AG04449 (cell line): ENCODE data around the gene OGDH.
"Not testable (repeated sequence)": the region's sequence is repeated elsewhere in the genome, so short reads cannot be mapped to it uniquely, and the experiment has no call there.

ENCODE experiments used
- CTCF ChIA-PET: fragments of 350-600 bp; formaldehyde crosslinking; extraction: SDS; loops from one replicate; lab custom pipeline; 2021; ENCODE audit warnings: antibody characterized with exemption; lab: Yijun Ruan, JAX
- POLR2A ChIA-PET: fragments of 400-600, 350-600 bp; formaldehyde crosslinking; extraction: SDS; loops from one replicate; lab custom pipeline; 2020; ENCODE audit warnings: antibody characterized with exemption, inconsistent platforms; lab: Yijun Ruan, JAX
- DNase-seq: peaks from one replicate; pipeline ENCODE4 v3.0.0-alpha.2; 2010; ENCODE audit warnings: low read depth, low spot score
- H3K4me3 ChIP-seq: 2 replicates; pipeline ENCODE4 v1.5.1; 2011; ENCODE audit warnings: low read depth, mild to moderate bottlenecking, control low read depth, low read length
- TF ChIP-seq, protein P1 (sequence below): IDR thresholded peaks from one replicate; pipeline ENCODE4 v1.5.1; 2011; ENCODE audit warnings: mild to moderate bottlenecking, moderate library complexity, low read length, control low read depth, inconsistent platforms; ENCODE audit not compliant: insufficient read depth; ENCODE audit errors: missing control alignments

OGDH gene

DNA sequence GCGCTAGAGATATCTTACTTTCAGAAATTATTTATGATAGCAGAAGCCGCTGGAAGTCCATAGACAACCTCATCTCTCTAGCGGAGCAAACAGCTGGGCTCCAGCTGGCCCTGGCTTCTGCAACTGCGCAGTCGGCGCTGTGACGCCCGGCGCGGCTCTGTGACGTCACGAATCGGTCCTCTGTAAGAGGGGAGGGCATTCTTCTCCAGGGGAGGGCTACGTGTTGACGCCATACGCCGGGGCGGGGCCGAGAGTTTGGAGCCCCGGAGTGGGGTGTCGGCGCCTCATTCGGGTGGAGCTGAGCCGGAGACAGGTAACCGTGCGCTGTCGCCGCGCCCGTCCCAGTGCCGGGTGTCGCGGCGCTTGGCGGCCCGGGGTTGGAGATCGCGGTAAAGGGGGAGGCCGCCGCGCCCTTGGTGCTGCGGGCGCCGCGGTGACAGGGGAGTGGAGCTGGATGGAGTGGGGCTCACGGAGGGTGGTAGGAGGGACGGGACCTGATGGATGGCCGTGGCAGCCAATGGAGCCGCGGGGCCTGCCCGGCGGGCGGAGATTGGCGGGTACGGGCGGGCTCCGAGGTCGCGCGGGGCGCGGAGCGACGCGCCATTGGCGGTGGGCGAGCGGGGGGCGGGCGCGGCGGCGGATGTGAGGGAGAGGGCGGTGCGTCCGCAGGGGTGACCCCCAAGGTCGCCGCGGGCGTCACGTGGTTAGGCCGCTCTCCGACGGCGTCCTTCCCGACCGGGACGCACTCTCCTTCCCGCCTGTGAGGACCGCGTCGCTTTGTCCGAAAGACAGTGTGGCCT lies at the start of gene OGDH:
Gene OGDH, plus strand, starts transcription at position 287 of the 800 bp plus-strand sequence. CDS start 17,717 bp downstream, outside the sequence.
- H3K4me3 ChIP-seq = peak within 1 kb of the TSS; percentile 90
- ChIA-PET CTCF (interaction anchor here (0.8 kb wide), 1 partner anchor 160 kb away, joined by 3 read pairs; no protein-coding TSS in a partner anchor), POLR2A (interaction anchor here (0.6 to 1.7 kb wide), 11 partner anchors 14 to 279 kb away, joined by 3 to 8 read pairs (median 5); partner anchors contain the start of genes PURB and TMED4)
- DNase-seq = peak; percentile 89
- TF ChIP-seq, protein P1, sequence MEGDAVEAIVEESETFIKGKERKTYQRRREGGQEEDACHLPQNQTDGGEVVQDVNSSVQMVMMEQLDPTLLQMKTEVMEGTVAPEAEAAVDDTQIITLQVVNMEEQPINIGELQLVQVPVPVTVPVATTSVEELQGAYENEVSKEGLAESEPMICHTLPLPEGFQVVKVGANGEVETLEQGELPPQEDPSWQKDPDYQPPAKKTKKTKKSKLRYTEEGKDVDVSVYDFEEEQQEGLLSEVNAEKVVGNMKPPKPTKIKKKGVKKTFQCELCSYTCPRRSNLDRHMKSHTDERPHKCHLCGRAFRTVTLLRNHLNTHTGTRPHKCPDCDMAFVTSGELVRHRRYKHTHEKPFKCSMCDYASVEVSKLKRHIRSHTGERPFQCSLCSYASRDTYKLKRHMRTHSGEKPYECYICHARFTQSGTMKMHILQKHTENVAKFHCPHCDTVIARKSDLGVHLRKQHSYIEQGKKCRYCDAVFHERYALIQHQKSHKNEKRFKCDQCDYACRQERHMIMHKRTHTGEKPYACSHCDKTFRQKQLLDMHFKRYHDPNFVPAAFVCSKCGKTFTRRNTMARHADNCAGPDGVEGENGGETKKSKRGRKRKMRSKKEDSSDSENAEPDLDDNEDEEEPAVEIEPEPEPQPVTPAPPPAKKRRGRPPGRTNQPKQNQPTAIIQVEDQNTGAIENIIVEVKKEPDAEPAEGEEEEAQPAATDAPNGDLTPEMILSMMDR = no peak

- ChIA-PET CTCF (interaction anchor here (2.0 kb wide), 1 partner anchor 10 kb away, joined by 6 read pairs; no protein-coding TSS in a partner anchor), POLR2A (no interaction called here)
- H3K4me3 ChIP-seq = no peak overlapping the region
- TF ChIP-seq, protein P1 = no peak
- DNase-seq = no peak
These were observed 48.9 kb upstream of the OGDH start for GRCh38 chr7:44557485-44557884.

GRCh38 chr7:44559485-44559884 lies 46.9 kb upstream of the OGDH start:
- POLR2A ChIA-PET = no interaction called here

GRCh38 chr7:44561481-44561880 lies 44.9 kb upstream of the OGDH start:
- ChIA-PET CTCF (interaction anchor here (1.0 to 5.5 kb wide), 4 partner anchors 8 to 320 kb away, joined by 7 to 79 read pairs (median 16); partner anchors contain the start of gene DDX56), POLR2A (interaction anchor here (1.1 kb wide), 1 partner anchor 12 kb away, joined by 4 read pairs; the partner anchor contains the start of gene DDX56)
- no peak for DNase-seq
- TF ChIP-seq, protein P1 = no peak
- no peak overlapping the region for H3K4me3 ChIP-seq

More at GRCh38 chr7:44559485-44559884, 46.9 kb upstream of the OGDH start:
- DNase-seq = no peak
- TF ChIP-seq, protein P1 = no peak
- H3K4me3 ChIP-seq = no peak overlapping the region
- CTCF ChIA-PET = interaction anchor here (1.7 to 2.8 kb wide), 4 partner anchors 8 to 318 kb away, joined by 5 to 20 read pairs (median 10); no protein-coding TSS in a partner anchor

DNA sequence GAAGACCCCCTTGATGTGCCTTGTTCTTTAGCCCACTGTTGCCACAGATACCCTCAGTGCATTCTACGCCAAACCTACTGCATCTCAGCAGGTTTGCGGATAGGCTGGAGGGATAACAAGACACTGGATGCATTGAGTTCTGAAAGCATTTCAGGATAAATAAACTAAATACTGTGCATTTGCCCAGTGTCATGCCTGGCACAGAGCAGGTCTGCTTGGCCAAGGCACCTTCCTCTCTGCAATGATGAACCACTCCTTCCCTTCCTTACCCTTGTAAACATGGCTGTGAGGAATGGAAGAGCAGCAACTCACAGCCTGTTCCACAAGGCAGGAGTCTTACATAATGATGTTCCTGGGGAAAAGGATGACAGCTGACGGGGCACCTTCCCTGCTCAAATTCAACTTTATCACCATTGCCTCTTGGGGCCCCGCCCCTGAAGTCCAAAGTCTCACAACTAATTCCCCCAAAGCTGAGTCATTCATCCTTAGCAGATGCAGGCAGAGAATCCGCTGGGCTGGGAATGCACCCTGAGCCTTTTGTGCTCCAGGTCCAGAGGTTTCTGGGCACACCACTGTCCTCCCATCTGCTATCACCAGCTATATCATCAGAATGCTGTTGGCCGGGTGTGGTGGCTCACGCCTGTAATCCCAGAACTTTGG lies 44.3 kb upstream of the OGDH start:
- DNase-seq = no peak
- CTCF ChIA-PET = interaction anchor here (1.3 to 5.5 kb wide), 5 partner anchors 14 to 321 kb away, joined by 3 to 79 read pairs (median 20); partner anchors contain the start of gene DDX56
- H3K4me3 ChIP-seq = no peak overlapping the region
- TF ChIP-seq, protein P1 = no peak
- POLR2A ChIA-PET = interaction anchor here (1.1 kb wide), 1 partner anchor 12 kb away, joined by 4 read pairs; the partner anchor contains the start of gene DDX56

DNA sequence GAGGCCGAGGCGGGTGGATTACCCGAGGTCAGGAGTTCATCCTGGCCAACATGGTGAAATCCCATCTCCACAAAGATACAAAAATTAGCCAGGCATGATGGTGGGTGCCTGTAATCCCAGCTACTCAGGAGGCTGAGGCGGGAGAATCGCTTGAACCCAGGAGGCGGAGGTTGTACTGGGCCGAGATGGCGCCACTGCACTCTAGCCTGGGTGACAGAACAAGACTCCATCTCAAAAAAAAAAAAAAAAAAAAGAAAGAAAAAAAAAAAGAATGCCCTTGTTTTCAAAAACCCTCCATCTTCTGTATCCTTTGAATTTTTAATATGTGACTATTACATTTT lies 43.8 kb upstream of the OGDH start:
- CTCF ChIA-PET = interaction anchor here (1.3 to 5.5 kb wide), 4 partner anchors 14 to 322 kb away, joined by 3 to 79 read pairs (median 52); partner anchors contain the start of gene DDX56
- H3K4me3 ChIP-seq, POLR2A ChIA-PET, DNase-seq: not testable (repeated sequence)
